ENCODE data around the gene ARRDC4. TPM values are rescaled to one million over a fixed set of nuclear protein-coding genes. Genes with fewer than 3 reads are reported as not detected.

The ARRDC4 gene
- total RNA-seq, 3 donors from 2014 or later (not counting 1 experiment from before 2014, with no cell fraction given) = 6.6 to 7.3 (median 7.0) TPM

DNA sequence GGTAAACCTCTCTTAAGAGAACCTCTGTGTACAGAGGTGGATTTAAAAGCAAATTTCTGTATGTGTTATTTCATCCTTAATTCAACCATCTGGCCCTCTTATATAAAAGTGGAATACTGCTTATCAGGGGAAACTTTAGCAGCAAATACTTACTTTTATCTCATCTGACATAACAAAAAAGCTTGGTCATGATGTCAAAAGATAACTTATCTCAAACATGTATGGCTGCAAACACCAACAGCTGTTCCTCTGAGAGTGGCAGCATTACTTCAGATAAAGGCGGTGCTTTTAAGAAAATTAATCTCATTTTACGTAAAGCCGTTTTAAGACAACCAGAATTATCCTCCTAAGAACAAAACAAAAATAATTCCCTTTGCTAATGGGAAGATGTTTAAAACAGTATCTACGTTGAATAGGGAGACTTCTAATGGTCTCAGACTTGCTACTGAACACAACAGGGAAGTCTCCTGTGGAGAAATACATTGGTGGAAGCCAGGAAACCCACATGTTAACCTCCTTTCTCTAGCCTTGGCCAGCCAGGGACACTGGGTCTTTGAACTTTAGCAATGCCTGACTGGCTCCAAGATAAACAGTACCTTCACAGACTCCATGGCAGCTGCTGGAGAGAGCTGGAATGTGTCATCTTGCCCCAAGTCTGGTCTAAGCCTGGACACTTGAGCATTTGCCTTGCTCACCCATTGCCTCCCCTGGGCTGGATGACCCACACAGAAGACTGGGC, 18.1 kb downstream of the ARRDC4 start:
- DNase-seq = no peak
- no peak overlapping the region for H3K27ac Mint-ChIP-seq
- no peak overlapping the region for H3K4me3 ChIP-seq (ENCODE audit: low read length)
- no peaks in the 10 kb centered on the region for H3K9me3 Mint-ChIP-seq
- TF ChIP-seq, protein P1, sequence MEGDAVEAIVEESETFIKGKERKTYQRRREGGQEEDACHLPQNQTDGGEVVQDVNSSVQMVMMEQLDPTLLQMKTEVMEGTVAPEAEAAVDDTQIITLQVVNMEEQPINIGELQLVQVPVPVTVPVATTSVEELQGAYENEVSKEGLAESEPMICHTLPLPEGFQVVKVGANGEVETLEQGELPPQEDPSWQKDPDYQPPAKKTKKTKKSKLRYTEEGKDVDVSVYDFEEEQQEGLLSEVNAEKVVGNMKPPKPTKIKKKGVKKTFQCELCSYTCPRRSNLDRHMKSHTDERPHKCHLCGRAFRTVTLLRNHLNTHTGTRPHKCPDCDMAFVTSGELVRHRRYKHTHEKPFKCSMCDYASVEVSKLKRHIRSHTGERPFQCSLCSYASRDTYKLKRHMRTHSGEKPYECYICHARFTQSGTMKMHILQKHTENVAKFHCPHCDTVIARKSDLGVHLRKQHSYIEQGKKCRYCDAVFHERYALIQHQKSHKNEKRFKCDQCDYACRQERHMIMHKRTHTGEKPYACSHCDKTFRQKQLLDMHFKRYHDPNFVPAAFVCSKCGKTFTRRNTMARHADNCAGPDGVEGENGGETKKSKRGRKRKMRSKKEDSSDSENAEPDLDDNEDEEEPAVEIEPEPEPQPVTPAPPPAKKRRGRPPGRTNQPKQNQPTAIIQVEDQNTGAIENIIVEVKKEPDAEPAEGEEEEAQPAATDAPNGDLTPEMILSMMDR (IDR thresholded peaks at IDR 0.05) = no peak
- H3K27ac ChIP-seq (ENCODE audit: low read length) = no peak overlapping the region
- H3K9me3 ChIP-seq (ENCODE audit: control insufficient read depth, insufficient read depth, low read length) = no peaks in the 10 kb centered on the region
- 58% methylated on average over 2 of the region's 4 CpGs for WGBS (ENCODE audit: insufficient coverage)
- H3K36me3 Mint-ChIP-seq = no peaks in the 10 kb centered on the region
- H3K4me3 Mint-ChIP-seq = no peak overlapping the region
- intact Hi-C loops (cut with micrococcal nuclease) = no loop called here
- H3K27me3 Mint-ChIP-seq (ENCODE audit: low read depth in 2 of 2) = peaks cover 13 to 15% of the 10 kb centered on the region in 2 donors
- H3K36me3 ChIP-seq (ENCODE audit: control insufficient read depth, insufficient read depth, low read length) = no peaks in the 10 kb centered on the region
- no peaks in the 10 kb centered on the region for H3K27me3 ChIP-seq (ENCODE audit: control insufficient read depth, insufficient read depth, low read length)
- H3K4me1 Mint-ChIP-seq = no peaks in the 10 kb centered on the region
- H3K4me1 ChIP-seq (ENCODE audit: control insufficient read depth, insufficient read depth, low read length) = no peaks in the 10 kb centered on the region
- ATAC-seq = no peak

DNA sequence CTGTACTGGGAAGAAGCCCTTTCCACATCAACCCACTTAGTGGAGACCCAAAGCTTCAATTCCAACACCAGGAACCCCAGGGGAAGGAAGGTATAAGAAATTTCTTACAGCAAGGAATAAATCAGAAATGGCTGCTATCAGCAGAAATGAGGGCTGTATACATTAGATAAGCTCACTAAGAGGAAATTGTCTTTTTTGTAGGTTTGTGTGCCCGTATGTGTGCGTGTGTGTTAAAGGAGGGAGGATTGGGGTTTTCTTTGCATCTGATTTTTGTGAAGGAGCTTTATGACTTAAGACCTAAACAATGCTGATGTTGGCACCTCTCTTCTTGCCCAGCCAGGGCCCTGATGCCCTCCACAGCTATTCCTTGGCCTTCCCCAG, 18.6 kb downstream of the ARRDC4 start:
- Mint-ChIP-seq H3K27me3 (ENCODE audit: low read depth in 2 of 2) (peaks cover 13 to 21% of the 10 kb centered on the region in 2 donors), H3K4me3 (no peak overlapping the region), H3K36me3 (no peaks in the 10 kb centered on the region), H3K4me1 (no peaks in the 10 kb centered on the region), H3K9me3 (no peaks in the 10 kb centered on the region), H3K27ac (no peak overlapping the region)
- ATAC-seq = no peak
- no peaks in the 10 kb centered on the region for H3K9me3 ChIP-seq (ENCODE audit: control insufficient read depth, insufficient read depth, low read length)
- H3K27ac ChIP-seq (ENCODE audit: low read length) = no peak overlapping the region
- no peaks in the 10 kb centered on the region for H3K36me3 ChIP-seq (ENCODE audit: control insufficient read depth, insufficient read depth, low read length)
- no peak for DNase-seq
- H3K4me3 ChIP-seq (ENCODE audit: low read length) = no peak overlapping the region
- TF ChIP-seq, protein P1 (IDR thresholded peaks at IDR 0.05) = no peak
- intact Hi-C loops (cut with micrococcal nuclease) = no loop called here
- WGBS (ENCODE audit: insufficient coverage) = 80% methylated on average over 2 of the region's 2 CpGs
- H3K27me3 ChIP-seq (ENCODE audit: control insufficient read depth, insufficient read depth, low read length) = no peaks in the 10 kb centered on the region
- no peaks in the 10 kb centered on the region for H3K4me1 ChIP-seq (ENCODE audit: control insufficient read depth, insufficient read depth, low read length)

DNA sequence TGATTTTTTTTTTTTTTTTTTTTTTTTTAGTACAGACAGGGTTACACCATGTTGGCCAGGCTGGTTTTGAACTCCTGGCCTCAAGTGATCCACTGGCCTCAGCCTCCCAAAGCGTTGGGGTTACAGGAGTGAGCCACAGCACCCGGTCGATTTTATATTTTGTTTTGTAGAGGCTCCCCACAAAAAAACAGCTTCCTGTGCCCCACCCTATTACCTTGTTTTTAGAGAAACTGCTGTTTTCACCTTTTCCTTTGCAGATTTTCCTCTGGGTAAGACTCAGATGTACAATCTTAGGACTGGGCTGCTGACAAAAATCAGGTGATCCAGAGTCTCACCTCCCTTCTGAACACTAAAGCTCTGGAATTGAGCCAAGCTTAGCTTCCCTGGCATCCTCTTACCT, 20.6 kb downstream of the ARRDC4 start:
- H3K4me3 ChIP-seq (ENCODE audit: low read length) = no peak overlapping the region
- intact Hi-C loops (cut with micrococcal nuclease) = no loop called here
- Mint-ChIP-seq H3K4me3 (no peak overlapping the region), H3K4me1 (no peaks in the 10 kb centered on the region), H3K9me3 (no peaks in the 10 kb centered on the region), H3K27ac (no peak overlapping the region), H3K27me3 (ENCODE audit: low read depth in 2 of 2) (peaks cover 16 to 25% of the 10 kb centered on the region in 2 donors), H3K36me3 (no peaks in the 10 kb centered on the region)
- WGBS (ENCODE audit: insufficient coverage) = 38% methylated on average over 3 of the region's 3 CpGs
- no peaks in the 10 kb centered on the region for H3K9me3 ChIP-seq (ENCODE audit: control insufficient read depth, insufficient read depth, low read length)
- DNase-seq = no peak
- no peak overlapping the region for H3K27ac ChIP-seq (ENCODE audit: low read length)
- ATAC-seq = no peak
- TF ChIP-seq, protein P1 (IDR thresholded peaks at IDR 0.05) = no peak
- no peaks in the 10 kb centered on the region for H3K27me3 ChIP-seq (ENCODE audit: control insufficient read depth, insufficient read depth, low read length)
- no peaks in the 10 kb centered on the region for H3K36me3 ChIP-seq (ENCODE audit: control insufficient read depth, insufficient read depth, low read length)
- H3K4me1 ChIP-seq (ENCODE audit: control insufficient read depth, insufficient read depth, low read length) = no peaks in the 10 kb centered on the region

DNA sequence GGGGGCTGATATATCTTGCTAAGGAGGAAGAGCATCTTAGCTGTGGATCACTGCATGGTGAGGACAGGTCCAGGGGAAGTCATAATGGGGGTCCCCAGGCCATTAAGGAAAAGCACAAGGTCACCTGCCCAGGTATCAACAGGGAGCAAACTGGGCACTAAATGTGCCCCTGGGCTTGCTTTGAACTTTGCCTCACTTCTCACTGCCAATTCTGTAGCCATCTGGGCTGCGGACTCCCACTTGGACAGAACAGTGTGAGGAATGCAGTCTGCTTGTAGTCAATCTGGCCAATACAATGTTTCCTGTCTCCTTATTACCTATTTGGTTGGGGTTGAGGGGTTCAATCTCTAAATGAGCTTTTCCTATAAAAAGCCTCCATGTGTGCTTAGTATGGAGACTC, 21.3 kb downstream of the ARRDC4 start:
- Histone ChIP-seq H3K27ac (ENCODE audit: low read length) (no peak overlapping the region), H3K9me3 (ENCODE audit: control insufficient read depth, insufficient read depth, low read length) (peaks cover under 1% of the 10 kb centered on the region), H3K4me3 (ENCODE audit: low read length) (no peak overlapping the region), H3K4me1 (ENCODE audit: control insufficient read depth, insufficient read depth, low read length) (no peaks in the 10 kb centered on the region), H3K27me3 (ENCODE audit: control insufficient read depth, insufficient read depth, low read length) (no peaks in the 10 kb centered on the region), H3K36me3 (ENCODE audit: control insufficient read depth, insufficient read depth, low read length) (no peaks in the 10 kb centered on the region)
- no peaks in the 10 kb centered on the region for H3K4me1 Mint-ChIP-seq
- intact Hi-C loops (cut with micrococcal nuclease) = no loop called here
- H3K27ac Mint-ChIP-seq = no peak overlapping the region
- no peaks in the 10 kb centered on the region for H3K9me3 Mint-ChIP-seq
- no peak for DNase-seq
- H3K4me3 Mint-ChIP-seq = no peak overlapping the region
- H3K27me3 Mint-ChIP-seq (ENCODE audit: low read depth in 2 of 2) = peaks cover 16 to 28% of the 10 kb centered on the region in 2 donors
- ATAC-seq = no peak
- TF ChIP-seq, protein P1 (IDR thresholded peaks at IDR 0.05) = no peak
- WGBS (ENCODE audit: insufficient coverage) = 100% methylated on average over 1 of the region's 1 CpG
- H3K36me3 Mint-ChIP-seq = no peaks in the 10 kb centered on the region
